Activated CD8-positive, alpha-beta memory T cell treated with anti-CD3 and anti-CD28 coated beads for 1 hour (primary cell): ENCODE measurements around the gene MRPS10.
"Not testable (repeated sequence)": the region's sequence is repeated elsewhere in the genome, so short reads cannot be mapped to it uniquely, and the experiment has no call there.

Source experiments
- DNase-seq, 2 donors: peaks; one replicate each; pipeline ENCODE4 v3.0.0-alpha.2; 2020; ENCODE audit warnings: low read depth in 1 of 2; ENCODE audit errors: extremely low read depth in 1 of 2

MRPS10 gene

GRCh38 chr6:42212442-42212841, 5.2 kb downstream of the MRPS10 start:
- DNase-seq, result no peak

GRCh38 chr6:42211726-42212125, 5.9 kb downstream of the MRPS10 start:
- DNase-seq, result no peak

GRCh38 chr6:42210551-42210950, 7.1 kb downstream of the MRPS10 start:
- DNase-seq, result no peak

GRCh38 chr6:42207559-42207958, 10.1 kb downstream of the MRPS10 start:
- DNase-seq, result not testable (repeated sequence)

GRCh38 chr6:42204768-42205282, 12.8 kb downstream of the MRPS10 start:
- DNase-seq, result no peak

- no peak for DNase-seq
These were observed 14.5 kb downstream of the MRPS10 start for GRCh38 chr6:42203183-42203582.

GRCh38 chr6:42202131-42202915, 15.3 kb downstream of the MRPS10 start:
- not testable (repeated sequence) for DNase-seq

GRCh38 chr6:42201382-42201781, 16.3 kb downstream of the MRPS10 start:
- DNase-seq, result no peak

- no peak for DNase-seq
These were observed 17.6 kb downstream of the MRPS10 start for GRCh38 chr6:42200035-42200434.

GRCh38 chr6:42199106-42199981, 18.3 kb downstream of the MRPS10 start:
- DNase-seq, result no peak

- DNase-seq, result no peak
These were observed 19.9 kb downstream of the MRPS10 start for GRCh38 chr6:42197555-42198362.

- no peak for DNase-seq
These were observed 22.2 kb downstream of the MRPS10 start for GRCh38 chr6:42195415-42195814.

- no peak for DNase-seq
These were observed 23.6 kb downstream of the MRPS10 start for GRCh38 chr6:42194056-42194455.

GRCh38 chr6:42193491-42193894, 24.2 kb downstream of the MRPS10 start:
- DNase-seq, result no peak

- DNase-seq, result not testable (repeated sequence)
These were observed 25.3 kb downstream of the MRPS10 start for GRCh38 chr6:42192385-42192784.

- no peak for DNase-seq
These were observed 27.0 kb downstream of the MRPS10 start for GRCh38 chr6:42190554-42191183.

GRCh38 chr6:42188406-42188805, 29.3 kb downstream of the MRPS10 start:
- no peak for DNase-seq

GRCh38 chr6:42185597-42185996, 32.1 kb downstream of the MRPS10 start:
- DNase-seq, result no peak

- no peak for DNase-seq
These were observed 33.2 kb downstream of the MRPS10 start for GRCh38 chr6:42184475-42184874.

GRCh38 chr6:42182101-42182500, 35.6 kb downstream of the MRPS10 start:
- no peak for DNase-seq
